OCI-LY3 (cell line): ENCODE results near the gene MIER2.
"Not testable (repeated sequence)": the region's sequence is repeated elsewhere in the genome, so short reads cannot be mapped to it uniquely, and the experiment has no call there.

Source experiments
- CTCF ChIP-seq: fragments of 200-600, 300-600 bp; sonication (generic); IDR thresholded peaks from 2 replicates; pipeline ENCODE4 v1.5.1; 2014; ENCODE audit warnings: antibody characterized with exemption, low read length, low read depth
- EZH2phosphoT487 ChIP-seq: fragments of 200-600 bp; shearing (Covaris generic); IDR thresholded peaks from 2 replicates; pipeline ENCODE4 v1.6.1; 2018; ENCODE audit warnings: antibody characterized with exemption, mixed run types, low read depth

DNA sequence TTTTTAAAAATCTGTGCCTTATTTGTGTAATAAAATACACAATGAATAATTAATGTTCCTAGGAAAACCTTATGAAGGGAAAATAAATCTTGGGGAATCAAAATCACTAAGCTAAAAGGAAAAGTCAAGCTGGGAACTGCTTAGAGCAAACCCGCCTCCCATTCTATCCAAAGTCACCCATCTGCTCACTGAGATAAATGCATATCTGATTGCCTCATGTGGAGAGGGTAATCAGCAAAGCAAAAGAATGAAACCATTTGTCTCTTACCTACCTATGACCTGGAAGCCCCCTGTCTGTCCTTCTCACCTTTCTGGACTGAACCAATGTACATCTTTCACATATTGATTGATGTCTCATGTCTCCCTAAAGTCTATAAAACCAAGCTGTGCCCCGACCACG lies 87.8 kb downstream of the MIER2 start:
- TF ChIP-seq CTCF, EZH2phosphoT487: not testable (repeated sequence)
